T-helper 2 cell treated with Interferon-gamma antibody and Interleukin-4, amounts not matched to agents 5 μg/mL and 100 μg/mL, for 36 hours (primary cell): ENCODE measurements around the gene SSBP3.

Source experiments
- DNase-seq: peaks from one replicate; pipeline ENCODE4 v3.0.0; 2021; ENCODE audit warnings: low spot score
- H3K27ac Mint-ChIP-seq: one replicate; pipeline ENCODE4 v1.8.0; 2021; ENCODE audit warnings: mild to moderate bottlenecking, mixed read lengths
- H3K27me3 Mint-ChIP-seq: one replicate; pipeline ENCODE4 v1.8.0; 2021; ENCODE audit warnings: low read depth, mixed read lengths
- H3K36me3 Mint-ChIP-seq: one replicate; pipeline ENCODE4 v1.8.0; 2021; ENCODE audit warnings: low read depth, mixed read lengths
- H3K4me1 Mint-ChIP-seq: one replicate; pipeline ENCODE4 v1.8.0; 2021; ENCODE audit warnings: low read depth, mixed read lengths
- H3K4me3 Mint-ChIP-seq: one replicate; pipeline ENCODE4 v1.8.0; 2022; ENCODE audit warnings: mild to moderate bottlenecking, moderate library complexity, mixed read lengths
- H3K9me3 Mint-ChIP-seq: one replicate; pipeline ENCODE4 v1.8.0; 2021; ENCODE audit warnings: mixed read lengths

The SSBP3 gene

GRCh38 chr1:54326543-54327385 is 79.4 kb downstream of the SSBP3 start:
- Mint-ChIP-seq H3K36me3 (no peaks in the 10 kb centered on the region), H3K9me3 (no peaks in the 10 kb centered on the region), H3K4me1 (peaks cover 8% of the 10 kb centered on the region), H3K27ac (peak overlapping the region; percentile 61), H3K4me3 (no peak overlapping the region), H3K27me3 (no peaks in the 10 kb centered on the region)
- DNase-seq, result no peak

- no peak overlapping the region for H3K4me3 Mint-ChIP-seq
- H3K36me3 Mint-ChIP-seq, result no peaks in the 10 kb centered on the region
- no peak overlapping the region for H3K27ac Mint-ChIP-seq
- DNase-seq, result no peak
- H3K9me3 Mint-ChIP-seq, result no peaks in the 10 kb centered on the region
- H3K4me1 Mint-ChIP-seq, result peaks cover 5% of the 10 kb centered on the region
- H3K27me3 Mint-ChIP-seq, result no peaks in the 10 kb centered on the region
These were observed 80.3 kb downstream of the SSBP3 start for GRCh38 chr1:54325703-54326461.

DNA sequence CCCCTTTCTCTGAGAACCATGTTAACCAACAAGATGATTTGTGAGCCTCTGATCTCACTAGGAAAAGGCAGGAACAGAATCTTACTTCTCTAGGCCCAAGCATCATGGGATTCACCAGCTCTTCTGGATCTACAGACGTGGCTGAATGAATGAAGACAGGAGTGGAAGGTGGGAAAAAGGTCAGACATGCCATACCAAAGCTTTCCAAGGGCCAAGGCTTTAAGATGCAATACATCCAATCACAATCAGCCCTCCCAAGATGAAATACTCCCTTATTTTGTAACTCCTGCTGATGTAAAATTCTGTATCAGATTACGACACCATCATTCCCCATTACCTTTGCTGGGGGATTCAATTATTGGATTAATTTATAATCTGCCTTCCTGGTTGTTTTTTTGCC is 80.9 kb downstream of the SSBP3 start:
- Mint-ChIP-seq H3K9me3 (no peaks in the 10 kb centered on the region), H3K4me3 (no peak overlapping the region), H3K27me3 (no peaks in the 10 kb centered on the region), H3K4me1 (peaks cover 5% of the 10 kb centered on the region), H3K36me3 (peaks cover 2% of the 10 kb centered on the region), H3K27ac (no peak overlapping the region)
- no peak for DNase-seq

GRCh38 chr1:54324251-54325140 is 81.7 kb downstream of the SSBP3 start:
- Mint-ChIP-seq H3K27me3 (no peaks in the 10 kb centered on the region), H3K4me1 (peaks cover 5% of the 10 kb centered on the region), H3K4me3 (no peak overlapping the region), H3K36me3 (peaks cover 2% of the 10 kb centered on the region), H3K9me3 (no peaks in the 10 kb centered on the region), H3K27ac (no peak overlapping the region)
- no peak for DNase-seq

GRCh38 chr1:54323921-54324250 is 82.3 kb downstream of the SSBP3 start:
- Mint-ChIP-seq H3K27me3 (no peaks in the 10 kb centered on the region), H3K27ac (no peak overlapping the region)

GRCh38 chr1:54323324-54323739 is 82.9 kb downstream of the SSBP3 start:
- H3K4me1 Mint-ChIP-seq, result peaks cover 2% of the 10 kb centered on the region
- no peak overlapping the region for H3K27ac Mint-ChIP-seq
- DNase-seq, result no peak
- H3K36me3 Mint-ChIP-seq, result peaks cover 2% of the 10 kb centered on the region
- no peak overlapping the region for H3K4me3 Mint-ChIP-seq
- H3K27me3 Mint-ChIP-seq, result no peaks in the 10 kb centered on the region
- no peaks in the 10 kb centered on the region for H3K9me3 Mint-ChIP-seq

More at GRCh38 chr1:54323921-54324250, 82.3 kb downstream of the SSBP3 start:
- Mint-ChIP-seq H3K4me1 (peaks cover 2% of the 10 kb centered on the region), H3K4me3 (no peak overlapping the region), H3K9me3 (no peaks in the 10 kb centered on the region), H3K36me3 (peaks cover 2% of the 10 kb centered on the region)
- DNase-seq, result no peak

- peaks cover 2% of the 10 kb centered on the region for H3K36me3 Mint-ChIP-seq
- no peaks in the 10 kb centered on the region for H3K9me3 Mint-ChIP-seq
- H3K27ac Mint-ChIP-seq, result no peak overlapping the region
- no peaks in the 10 kb centered on the region for H3K27me3 Mint-ChIP-seq
- DNase-seq, result no peak
- no peaks in the 10 kb centered on the region for H3K4me1 Mint-ChIP-seq
- no peak overlapping the region for H3K4me3 Mint-ChIP-seq
These were observed 87.9 kb downstream of the SSBP3 start for GRCh38 chr1:54318246-54318814.

DNA sequence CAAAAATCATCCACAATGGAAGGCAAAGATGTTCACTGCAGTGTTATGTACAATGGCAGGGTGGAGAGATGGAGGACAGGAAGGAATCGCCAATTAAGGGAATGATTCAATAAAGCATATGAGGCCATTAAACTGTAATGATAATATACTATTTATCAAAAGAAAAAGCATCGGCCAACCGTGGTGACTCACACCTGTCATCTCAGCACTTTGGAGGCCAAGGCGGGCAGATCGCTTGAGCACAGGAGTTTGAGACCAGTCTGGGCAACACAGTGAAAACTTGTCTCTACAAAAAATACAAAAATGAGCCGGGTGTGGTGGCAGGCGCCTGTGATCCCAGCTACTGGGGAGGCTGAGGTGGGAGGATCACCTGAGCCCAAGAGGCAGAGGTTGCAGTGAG is 89.1 kb downstream of the SSBP3 start:
- Mint-ChIP-seq H3K4me3 (no peak overlapping the region), H3K36me3 (peaks cover 5% of the 10 kb centered on the region), H3K27ac (no peak overlapping the region), H3K27me3 (no peaks in the 10 kb centered on the region), H3K4me1 (peaks cover 6% of the 10 kb centered on the region), H3K9me3 (no peaks in the 10 kb centered on the region)
- DNase-seq, result no peak

GRCh38 chr1:54315099-54315498 is 91.1 kb downstream of the SSBP3 start:
- H3K27ac Mint-ChIP-seq, result no peak overlapping the region
- H3K4me3 Mint-ChIP-seq, result no peak overlapping the region
- H3K36me3 Mint-ChIP-seq, result peaks cover 3% of the 10 kb centered on the region
- H3K9me3 Mint-ChIP-seq, result no peaks in the 10 kb centered on the region
- peaks cover 21% of the 10 kb centered on the region for H3K4me1 Mint-ChIP-seq
- no peaks in the 10 kb centered on the region for H3K27me3 Mint-ChIP-seq
- no peak for DNase-seq

DNA sequence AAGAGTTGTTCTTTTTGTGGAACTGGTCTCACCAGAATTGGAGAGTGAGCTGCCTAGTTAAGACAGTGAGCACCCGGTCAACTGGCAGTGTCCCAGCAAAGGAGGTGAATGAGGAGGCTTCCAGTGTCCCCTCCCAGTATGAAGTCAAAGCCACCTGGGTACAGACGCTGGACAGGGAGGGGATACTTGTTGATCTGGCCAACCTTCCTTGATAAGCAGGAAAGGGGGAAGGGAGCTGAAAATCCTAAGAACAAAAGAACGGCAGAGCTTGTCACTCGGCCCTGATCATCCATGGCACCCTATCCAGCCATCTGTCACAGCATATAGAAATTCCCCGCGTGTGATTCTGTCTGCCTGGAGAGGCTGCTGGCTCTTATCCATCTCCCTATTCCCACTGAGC is 91.5 kb downstream of the SSBP3 start:
- Mint-ChIP-seq H3K4me3 (no peak overlapping the region), H3K27me3 (no peaks in the 10 kb centered on the region), H3K27ac (no peak overlapping the region), H3K9me3 (no peaks in the 10 kb centered on the region), H3K36me3 (peaks cover 3% of the 10 kb centered on the region), H3K4me1 (peaks cover 25% of the 10 kb centered on the region)
- DNase-seq, result no peak

GRCh38 chr1:54312796-54313316 is 93.3 kb downstream of the SSBP3 start:
- H3K36me3 Mint-ChIP-seq, result peaks cover 4% of the 10 kb centered on the region
- no peak overlapping the region for H3K4me3 Mint-ChIP-seq
- peaks cover 28% of the 10 kb centered on the region for H3K4me1 Mint-ChIP-seq
- H3K27ac Mint-ChIP-seq, result peak overlapping the region; percentile 26
- H3K27me3 Mint-ChIP-seq, result no peaks in the 10 kb centered on the region
- DNase-seq, result no peak
- H3K9me3 Mint-ChIP-seq, result no peaks in the 10 kb centered on the region

DNA sequence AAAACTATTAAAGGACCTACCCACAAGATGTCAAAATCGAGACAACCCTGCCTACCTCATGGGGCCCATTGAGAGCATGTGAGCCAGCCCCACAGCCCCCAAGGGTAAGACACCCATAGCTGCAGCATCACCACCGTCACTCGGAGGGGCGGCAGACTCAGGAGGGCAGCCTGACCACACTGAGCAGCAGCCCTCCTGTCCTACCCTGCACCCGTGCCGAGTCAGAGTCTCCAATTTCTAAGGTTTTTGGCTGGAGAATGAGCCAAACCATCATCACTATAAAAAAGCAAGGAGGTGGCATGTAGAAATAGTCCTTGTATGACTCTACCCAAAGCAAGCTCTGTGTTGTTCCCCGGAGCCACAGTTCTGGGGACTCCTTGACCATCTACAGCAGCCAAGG is 94.7 kb downstream of the SSBP3 start:
- Mint-ChIP-seq H3K27ac (no peak overlapping the region), H3K4me3 (no peak overlapping the region), H3K27me3 (no peaks in the 10 kb centered on the region), H3K36me3 (peaks cover 4% of the 10 kb centered on the region), H3K4me1 (peaks cover 31% of the 10 kb centered on the region), H3K9me3 (no peaks in the 10 kb centered on the region)
- no peak for DNase-seq
